Spleen (tissue), 11 donors: Measurements from ENCODE around the gene TMEM92. TPM values are rescaled to one million over a fixed set of nuclear protein-coding genes. Genes with fewer than 3 reads are reported as not detected.

Experiments
- DNase-seq: peaks from one replicate; pipeline ENCODE4 v3.0.0-alpha.2; 2020
- H3K27ac ChIP-seq, 8 donors: fragments of 200-600 bp; sonication (generic) in 7 of 8; 1 replicate in 4 of 8; 2 replicates in 4 of 8; pipeline versions ENCODE4 v1.5.0 to v1.8.0; 2016 to 2021; ENCODE audit warnings: inconsistent platforms in 4 of 8, mild to moderate bottlenecking in 4 of 8, moderate library complexity in 1 of 8
- H3K27me3 ChIP-seq, 7 donors: fragments of 200-600 bp; sonication (generic) in 6 of 7; replicated peaks in 1 of 7; 1 replicate in 4 of 7; 2 replicates in 3 of 7; pipeline versions ENCODE4 v1.5.0 to v1.8.0; 2016 to 2021; ENCODE audit warnings: inconsistent platforms in 3 of 7, mild to moderate bottlenecking in 1 of 7
- H3K36me3 ChIP-seq, 6 donors: fragments of 200-600 bp; sonication (generic) in 5 of 6; 1 replicate in 4 of 6; 2 replicates in 2 of 6; pipeline versions ENCODE4 v1.5.0 to v1.8.0; 2016 to 2021; ENCODE audit warnings: inconsistent platforms in 2 of 6
- H3K4me1 ChIP-seq, 6 donors: fragments of 200-600 bp; sonication (generic) in 5 of 6; 1 replicate in 3 of 6; 2 replicates in 3 of 6; pipeline versions ENCODE4 v1.5.0 to v1.8.0; 2016 to 2021; ENCODE audit warnings: inconsistent platforms in 3 of 6
- H3K4me3 ChIP-seq, 8 donors: fragments of 200-600 bp; sonication (generic) in 7 of 8; 1 replicate in 4 of 8; 2 replicates in 4 of 8; pipeline versions ENCODE4 v1.5.0 to v1.8.0; 2016 to 2021; ENCODE audit warnings: inconsistent platforms in 4 of 8, mild to moderate bottlenecking in 4 of 8, moderate library complexity in 2 of 8
- H3K9me3 ChIP-seq, 8 donors: fragments of 200-600 bp; sonication (generic) in 7 of 8; 1 replicate in 4 of 8; 2 replicates in 4 of 8; pipeline versions ENCODE4 v1.5.0 to v1.8.0; 2016 to 2021; ENCODE audit warnings: inconsistent platforms in 4 of 8
- POLR2A ChIP-seq, 3 donors: fragments of 450-650 bp; IDR thresholded peaks; one replicate each; pipeline ENCODE4 v1.5.1; 2017; ENCODE audit warnings: antibody characterized with exemption in 3 of 3, mild to moderate bottlenecking in 1 of 3
- POLR2AphosphoS5 ChIP-seq, 3 donors: sonication (generic); formaldehyde crosslinking; IDR thresholded peaks; one replicate each; pipeline ENCODE4 v1.5.1; 2017; ENCODE audit warnings: antibody characterized with exemption in 3 of 3
- WGBS, 5 donors: extraction: QIAGEN DNeasy Blood & Tissue Kit in 3 of 5; methylation state at CpG; one replicate each; pipeline versions ENCODE4 v1.1.5 to v1.1.7; 2013 to 2018; 5-methylcytosine and 5-hydroxymethylcytosine counted together
- intact Hi-C: fragments of 100-400 bp; cut with DNase I; formaldehyde crosslinking; loops from one replicate; pipeline ENCODE4 v1.15.0; 2023; ENCODE audit warnings: low total_unique reads
- polyA plus RNA-seq, 3 donors: library from polyadenylated mRNA; stranded (reverse); fragments of 200-250 nt; gene quantifications; one replicate each; pipeline ENCODE4 v1.2.1, GENCODE V29; 2013
- total RNA-seq, 7 donors: library from RNA; depleted of rRNA in 3 of 7; stranded (reverse); fragments of >200 nt in 3 of 7; fragmentation: NEBNext Ultra II Directional in 4 of 7; extraction: Animal tissue kit (Norgen Biotek cat#: 25700) in 4 of 7; gene quantifications; one replicate each; pipeline versions ENCODE4 v1.1.0 to v1.2.1, GENCODE V29; 2016 to 2021
- TF ChIP-seq, protein P1 (sequence below), 11 experiments: fragments of 200-600 bp in 7 of 11; fragments of 450-650 bp in 4 of 11; sonication (generic) in 4 of 11; IDR thresholded peaks in 8 of 11; conservative IDR thresholded peaks in 3 of 11; 1 replicate in 7 of 11; 2 replicates in 4 of 11; pipeline versions ENCODE4 v1.4.0 to v1.8.0; 2016 to 2021; ENCODE audit warnings: antibody characterized with exemption in 11 of 11, inconsistent platforms in 4 of 11, mild to moderate bottlenecking in 1 of 11
- donor health status: healthy with polysubstance abuse.
- donor health status: DM: no; HTN: no; CAD: no; lungs with moderate emphysema.
- donor health status: DM: no; HTN: no; CAD: no.
- donor health status: Bipolar disorder and iron deficiency.
- donor health status: healthy.
- donor health status: DM: no; HTN: no; CAD: no.
- donor health status: DM: yes; HTN: yes; CAD: no.

Gene TMEM92
- total and polyA plus RNA-seq, 10 donors = 0.06 to 0.49 (median 0.44) TPM; not detected in 7

GRCh38 chr17:50241431-50241830, 32.8 kb upstream of the TMEM92 start:
- no peak overlapping the region for H3K27ac ChIP-seq
- H3K4me1 ChIP-seq = no peaks in the 10 kb centered on the region
- H3K36me3 ChIP-seq = no peaks in the 10 kb centered on the region
- H3K4me3 ChIP-seq = no peak overlapping the region
- DNase-seq = no peak
- H3K9me3 ChIP-seq = no peaks in the 10 kb centered on the region
- peaks cover 0 to 34% (median 0%) of the 10 kb centered on the region in 7 donors for H3K27me3 ChIP-seq
- TF ChIP-seq POLR2A (IDR thresholded peaks at IDR 0.05) = no peak
- TF ChIP-seq, protein P1, sequence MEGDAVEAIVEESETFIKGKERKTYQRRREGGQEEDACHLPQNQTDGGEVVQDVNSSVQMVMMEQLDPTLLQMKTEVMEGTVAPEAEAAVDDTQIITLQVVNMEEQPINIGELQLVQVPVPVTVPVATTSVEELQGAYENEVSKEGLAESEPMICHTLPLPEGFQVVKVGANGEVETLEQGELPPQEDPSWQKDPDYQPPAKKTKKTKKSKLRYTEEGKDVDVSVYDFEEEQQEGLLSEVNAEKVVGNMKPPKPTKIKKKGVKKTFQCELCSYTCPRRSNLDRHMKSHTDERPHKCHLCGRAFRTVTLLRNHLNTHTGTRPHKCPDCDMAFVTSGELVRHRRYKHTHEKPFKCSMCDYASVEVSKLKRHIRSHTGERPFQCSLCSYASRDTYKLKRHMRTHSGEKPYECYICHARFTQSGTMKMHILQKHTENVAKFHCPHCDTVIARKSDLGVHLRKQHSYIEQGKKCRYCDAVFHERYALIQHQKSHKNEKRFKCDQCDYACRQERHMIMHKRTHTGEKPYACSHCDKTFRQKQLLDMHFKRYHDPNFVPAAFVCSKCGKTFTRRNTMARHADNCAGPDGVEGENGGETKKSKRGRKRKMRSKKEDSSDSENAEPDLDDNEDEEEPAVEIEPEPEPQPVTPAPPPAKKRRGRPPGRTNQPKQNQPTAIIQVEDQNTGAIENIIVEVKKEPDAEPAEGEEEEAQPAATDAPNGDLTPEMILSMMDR (IDR thresholded peaks at IDR 0.05 in 8 of 11, conservative IDR thresholded peaks at IDR 0.05 in 3 of 11) = no peak
- TF ChIP-seq POLR2AphosphoS5 (IDR thresholded peaks at IDR 0.05) = no peak
- intact Hi-C loops = no loop called here
- 76 to 97% (median 79%) methylated on average over 5 of the region's 5 CpGs for WGBS, 5 donors

GRCh38 chr17:50244771-50245170, 29.5 kb upstream of the TMEM92 start:
- H3K4me3 ChIP-seq = no peak overlapping the region
- peaks cover 0 to 25% (median 16%) of the 10 kb centered on the region in 8 donors for H3K9me3 ChIP-seq
- intact Hi-C loops = no loop called here
- no peaks in the 10 kb centered on the region for H3K4me1 ChIP-seq
- no peak for DNase-seq
- TF ChIP-seq POLR2AphosphoS5 (IDR thresholded peaks at IDR 0.05) = no peak
- no peak for TF ChIP-seq POLR2A (IDR thresholded peaks at IDR 0.05)
- TF ChIP-seq, protein P1 (IDR thresholded peaks at IDR 0.05 in 8 of 11, conservative IDR thresholded peaks at IDR 0.05 in 3 of 11) = no peak
- peaks cover 0 to 47% (median 0%) of the 10 kb centered on the region in 7 donors for H3K27me3 ChIP-seq
- no peak overlapping the region for H3K27ac ChIP-seq
- WGBS, 5 donors = 77 to 95% (median 92%) methylated on average over 6 of the region's 6 CpGs
- H3K36me3 ChIP-seq = no peaks in the 10 kb centered on the region

- Histone ChIP-seq H3K27ac (no peak overlapping the region), H3K9me3 (peaks cover 0 to 29% (median 16%) of the 10 kb centered on the region in 8 donors), H3K36me3 (no peaks in the 10 kb centered on the region), H3K4me3 (no peak overlapping the region), H3K27me3 (peaks cover 0 to 37% (median 0%) of the 10 kb centered on the region in 7 donors), H3K4me1 (no peaks in the 10 kb centered on the region)
- DNase-seq = no peak
- TF ChIP-seq, protein P1 (IDR thresholded peaks at IDR 0.05 in 8 of 11, conservative IDR thresholded peaks at IDR 0.05 in 3 of 11) = no peak
- TF ChIP-seq POLR2AphosphoS5 (IDR thresholded peaks at IDR 0.05) = no peak
- TF ChIP-seq POLR2A (IDR thresholded peaks at IDR 0.05) = no peak
- 65 to 100% (median 74%) methylated on average over 2 of the region's 2 CpGs for WGBS, 5 donors
- intact Hi-C loops = no loop called here
Measured at GRCh38 chr17:50248255-50248654, 26.0 kb upstream of the TMEM92 start.

DNA sequence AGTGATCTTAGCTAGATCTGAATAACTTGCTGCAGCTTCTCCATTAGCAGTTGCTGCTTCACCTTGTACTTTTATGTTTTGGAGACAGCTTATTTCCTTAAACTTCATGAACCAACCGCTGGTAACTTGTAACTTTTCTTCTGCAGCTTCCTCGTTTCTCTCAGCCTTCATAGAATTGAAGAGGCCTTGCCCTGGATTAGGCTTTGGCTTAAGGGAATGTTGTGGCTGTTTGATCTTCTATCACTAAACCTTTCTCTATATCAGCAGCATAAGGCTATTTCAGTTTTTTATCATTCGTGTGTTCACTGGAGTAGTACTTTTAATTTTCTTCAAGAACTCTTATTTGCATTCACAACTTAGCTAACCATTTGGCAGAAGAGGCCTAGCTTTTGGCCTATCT, 21.5 kb upstream of the TMEM92 start:
- peaks cover 0 to 22% (median 12%) of the 10 kb centered on the region in 8 donors for H3K9me3 ChIP-seq

More for the DNA sequence above, 21.5 kb upstream of the TMEM92 start:
- no peaks in the 10 kb centered on the region for H3K4me1 ChIP-seq
- intact Hi-C loops = no loop called here
- DNase-seq = no peak
- H3K27me3 ChIP-seq = peaks cover 0 to 36% (median 0%) of the 10 kb centered on the region in 7 donors
- H3K27ac ChIP-seq = no peak overlapping the region
- 54 to 62% (median 60%) methylated on average over 3 of the region's 3 CpGs for WGBS, 5 donors
- H3K36me3 ChIP-seq = no peaks in the 10 kb centered on the region
- TF ChIP-seq POLR2AphosphoS5 (IDR thresholded peaks at IDR 0.05) (no peak), POLR2A (IDR thresholded peaks at IDR 0.05) (no peak)
- TF ChIP-seq, protein P1 (IDR thresholded peaks at IDR 0.05 in 8 of 11, conservative IDR thresholded peaks at IDR 0.05 in 3 of 11) = no peak
- H3K4me3 ChIP-seq = no peak overlapping the region
